ENCODE data around the gene HHAT. TPM values are rescaled to one million over a fixed set of nuclear protein-coding genes. Genes with fewer than 3 reads are reported as not detected.
"Not testable (repeated sequence)": the region's sequence is repeated elsewhere in the genome, so short reads cannot be mapped to it uniquely, and the experiment has no call there.

The HHAT gene
- total RNA-seq, 3 donors from 2014 or later = 0.26 to 0.71 (median 0.65) TPM

DNA sequence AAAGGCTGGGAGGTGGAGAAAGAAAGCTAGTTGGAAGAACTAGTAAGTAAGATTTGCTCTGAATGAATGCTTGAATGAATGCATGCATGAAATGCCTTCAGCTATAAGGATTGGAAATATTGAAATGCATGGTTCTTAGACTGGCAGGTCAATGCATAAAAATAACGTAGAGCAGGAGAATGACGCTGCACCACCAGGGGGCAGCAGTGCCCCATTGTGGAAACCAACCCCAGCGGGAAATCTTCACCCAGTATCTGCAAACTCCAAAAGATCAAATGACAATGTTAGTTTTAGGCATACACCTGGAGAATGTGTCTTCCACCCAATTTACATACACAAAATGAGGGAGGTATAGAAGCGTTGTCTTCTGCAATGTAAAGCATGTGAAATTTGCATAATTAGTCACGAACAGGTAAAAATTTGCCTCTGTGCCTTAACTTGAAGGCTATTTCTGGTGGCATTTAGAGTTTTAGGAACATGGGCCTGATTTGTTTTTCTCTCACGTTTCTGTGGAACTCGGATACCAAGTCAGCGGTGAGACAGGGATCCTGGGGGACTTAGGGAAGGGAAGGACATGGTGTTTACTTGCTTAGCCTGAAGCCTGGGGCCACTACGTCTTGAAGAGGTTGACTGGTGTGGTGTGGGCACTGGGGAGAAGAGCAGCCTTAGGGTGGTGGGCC is 78.6 kb downstream of the HHAT start:
- H3K36me3 Mint-ChIP-seq (ENCODE audit: insufficient read depth) = peaks cover 7% of the 10 kb centered on the region
- no peak overlapping the region for H3K4me3 Mint-ChIP-seq
- H3K4me1 Mint-ChIP-seq (ENCODE audit: low read depth) = no peaks in the 10 kb centered on the region
- peak; percentile 74 for DNase-seq
- peak; percentile 72 to 77 for ATAC-seq
- H3K9me3 Mint-ChIP-seq = no peaks in the 10 kb centered on the region
- H3K27me3 Mint-ChIP-seq (ENCODE audit: low read depth) = no peaks in the 10 kb centered on the region

DNA sequence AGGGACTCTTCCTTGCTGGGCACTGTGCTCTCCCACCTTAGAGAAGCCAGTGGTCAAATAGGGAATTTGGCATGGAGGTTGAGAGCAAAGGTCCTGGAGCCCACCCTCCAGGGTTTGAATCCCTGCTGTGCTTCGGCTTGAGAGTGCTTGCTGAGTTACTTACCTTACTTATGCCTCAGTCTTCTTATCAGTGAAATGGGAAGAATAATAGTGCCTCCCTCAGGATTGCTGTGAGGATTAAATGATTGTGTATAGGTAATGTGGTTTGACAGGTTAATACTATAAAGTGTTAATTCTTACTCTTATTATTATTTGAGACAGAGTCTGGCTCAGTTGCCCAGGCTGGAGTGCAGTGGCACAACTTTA is 79.2 kb downstream of the HHAT start:
- H3K4me1 Mint-ChIP-seq (ENCODE audit: low read depth) = no peaks in the 10 kb centered on the region
- peaks cover 3% of the 10 kb centered on the region for H3K36me3 Mint-ChIP-seq (ENCODE audit: insufficient read depth)
- H3K9me3 Mint-ChIP-seq = no peaks in the 10 kb centered on the region
- H3K27me3 Mint-ChIP-seq (ENCODE audit: low read depth) = no peaks in the 10 kb centered on the region
- DNase-seq (no peak), ATAC-seq (no peak)
- no peak overlapping the region for H3K4me3 Mint-ChIP-seq

DNA sequence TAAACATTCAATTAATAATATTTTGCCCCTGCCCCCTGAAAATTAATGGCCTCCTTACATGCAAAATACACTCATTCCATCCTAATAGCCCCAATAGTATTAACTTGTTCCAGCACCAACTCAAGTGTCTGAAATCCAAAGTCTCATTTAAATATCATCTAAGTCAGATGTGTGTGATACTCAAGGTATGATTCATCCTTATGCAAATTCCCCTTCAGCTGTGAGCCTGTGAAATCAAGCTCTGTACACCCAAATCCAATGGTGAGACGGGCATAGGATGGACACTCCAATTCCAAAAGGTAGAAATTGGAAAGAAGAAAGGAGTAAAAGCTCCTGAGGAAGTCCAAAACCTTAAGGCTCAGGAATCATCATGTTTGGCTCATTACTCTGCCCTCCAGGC is 83.5 kb downstream of the HHAT start:
- ATAC-seq = no peak
- Mint-ChIP-seq H3K27me3 (ENCODE audit: low read depth) (no peaks in the 10 kb centered on the region), H3K4me3 (no peak overlapping the region), H3K9me3 (no peaks in the 10 kb centered on the region), H3K36me3 (ENCODE audit: insufficient read depth) (peaks cover 5% of the 10 kb centered on the region), H3K4me1 (ENCODE audit: low read depth) (no peaks in the 10 kb centered on the region)
- no peak for DNase-seq

DNA sequence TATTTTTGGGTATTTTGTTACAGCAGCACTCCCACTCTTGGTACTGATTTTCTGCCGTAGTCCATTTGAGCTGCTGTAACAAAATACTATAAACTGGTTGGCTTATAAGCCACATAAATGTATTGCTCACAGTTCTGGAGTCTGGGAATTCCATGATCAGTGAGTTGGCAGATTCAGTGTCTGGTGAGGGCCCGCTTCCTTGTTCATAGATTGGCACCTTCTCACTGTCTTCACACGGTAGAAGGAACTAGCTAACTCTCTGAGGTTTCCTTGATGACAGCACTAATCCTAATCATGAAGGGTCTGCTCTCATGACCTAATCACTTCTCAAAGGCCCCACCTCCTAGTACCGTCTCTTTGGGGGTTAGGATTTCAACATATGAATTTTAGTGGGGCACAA is 85.2 kb downstream of the HHAT start:
- Mint-ChIP-seq H3K27me3 (ENCODE audit: low read depth) (no peaks in the 10 kb centered on the region), H3K4me1 (ENCODE audit: low read depth) (no peaks in the 10 kb centered on the region), H3K36me3 (ENCODE audit: insufficient read depth) (peaks cover 5% of the 10 kb centered on the region), H3K9me3 (no peaks in the 10 kb centered on the region), H3K4me3 (no peak overlapping the region)
- DNase-seq (no peak), ATAC-seq (no peak)

DNA sequence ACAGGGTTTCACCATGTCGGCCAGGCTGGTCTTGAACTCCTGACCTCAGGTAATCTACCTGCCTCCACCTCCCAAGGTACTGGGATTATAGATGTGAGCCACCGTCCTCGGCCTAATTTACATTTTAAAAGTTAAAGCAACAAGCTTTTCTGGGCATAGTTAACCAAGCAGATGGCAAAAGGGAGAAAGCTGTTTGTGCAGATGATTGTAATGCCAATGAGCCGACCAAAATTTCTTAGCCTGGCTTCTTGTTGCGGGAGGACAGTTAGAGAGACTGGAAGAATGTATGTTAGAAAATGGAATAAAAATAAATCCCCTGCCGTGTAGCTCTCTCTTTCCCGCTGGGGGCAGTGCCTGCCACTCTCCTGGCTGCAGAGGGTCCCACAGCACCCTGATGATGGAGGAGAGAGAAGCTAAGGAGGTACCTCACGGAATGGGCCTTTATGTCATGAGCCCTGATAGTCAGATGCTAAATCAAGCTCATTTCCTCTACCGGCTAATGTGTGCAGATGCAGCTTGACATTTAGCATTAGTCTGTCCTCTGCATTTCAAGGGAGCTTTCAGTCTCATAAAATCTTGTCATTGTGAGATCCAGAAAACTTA is 87.2 kb downstream of the HHAT start:
- peaks cover 5% of the 10 kb centered on the region for H3K36me3 Mint-ChIP-seq (ENCODE audit: insufficient read depth)
- H3K9me3 Mint-ChIP-seq = no peaks in the 10 kb centered on the region
- DNase-seq (no peak), ATAC-seq (no peak)
- H3K4me3 Mint-ChIP-seq = no peak overlapping the region
- H3K27me3 Mint-ChIP-seq (ENCODE audit: low read depth) = no peaks in the 10 kb centered on the region
- H3K4me1 Mint-ChIP-seq (ENCODE audit: low read depth) = no peaks in the 10 kb centered on the region

GRCh38 chr1:210416681-210417080 is 88.0 kb downstream of the HHAT start:
- Mint-ChIP-seq H3K9me3 (no peaks in the 10 kb centered on the region), H3K27me3 (ENCODE audit: low read depth) (no peaks in the 10 kb centered on the region), H3K4me3 (no peak overlapping the region), H3K36me3 (ENCODE audit: insufficient read depth) (peaks cover 5% of the 10 kb centered on the region), H3K4me1 (ENCODE audit: low read depth) (no peaks in the 10 kb centered on the region)
- DNase-seq = no peak
- no peak for ATAC-seq

- no peak for ATAC-seq
Observed at GRCh38 chr1:210417881-210418280, 89.2 kb downstream of the HHAT start.

DNA sequence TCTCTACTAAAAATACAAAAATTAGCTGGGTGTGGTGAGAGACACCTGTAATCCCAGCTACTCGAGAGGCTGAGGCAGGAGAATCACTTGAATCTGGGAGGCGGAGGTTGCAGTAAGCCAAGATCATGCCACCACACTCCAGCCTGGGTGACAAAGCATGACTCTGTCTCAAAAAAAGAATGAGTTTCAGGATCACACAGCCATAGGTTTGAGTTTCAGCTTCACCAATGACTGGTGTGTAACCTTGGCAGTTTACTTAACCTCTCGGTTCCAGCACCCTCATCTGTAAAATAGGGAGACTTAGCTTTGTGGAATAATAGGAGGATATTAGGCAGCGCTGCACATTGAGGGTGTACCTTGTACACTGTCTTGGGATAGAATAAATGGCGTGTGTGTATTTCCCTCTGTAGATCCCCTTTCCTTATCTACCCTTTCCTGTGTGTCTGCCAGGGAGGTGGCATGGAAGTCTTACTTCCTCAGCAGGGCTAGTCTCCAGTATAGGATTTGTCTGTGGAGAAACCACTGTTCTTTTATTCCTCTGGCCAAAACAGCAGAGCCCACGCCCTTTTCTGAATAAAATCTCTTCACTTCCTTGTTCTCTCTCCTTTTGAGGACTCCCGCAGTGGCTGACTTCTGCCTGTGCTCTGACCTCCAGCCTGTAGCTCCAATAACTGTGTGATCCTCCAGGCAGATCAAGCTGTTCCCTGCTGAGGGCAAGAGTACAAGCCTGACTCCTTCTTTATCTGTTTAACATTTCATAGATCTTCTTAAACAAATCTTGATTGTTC is 90.4 kb downstream of the HHAT start:
- DNase-seq (no peak), ATAC-seq (no peak)
- Mint-ChIP-seq H3K9me3 (no peaks in the 10 kb centered on the region), H3K4me1 (ENCODE audit: low read depth) (no peaks in the 10 kb centered on the region), H3K4me3 (no peak overlapping the region), H3K27me3 (ENCODE audit: low read depth) (no peaks in the 10 kb centered on the region), H3K36me3 (ENCODE audit: insufficient read depth) (peaks cover 8% of the 10 kb centered on the region)

More at GRCh38 chr1:210417881-210418280, 89.2 kb downstream of the HHAT start:
- peaks cover 5% of the 10 kb centered on the region for H3K36me3 Mint-ChIP-seq (ENCODE audit: insufficient read depth)
- H3K4me3 Mint-ChIP-seq = no peak overlapping the region
- DNase-seq = no peak
- H3K27me3 Mint-ChIP-seq (ENCODE audit: low read depth) = no peaks in the 10 kb centered on the region
- H3K4me1 Mint-ChIP-seq (ENCODE audit: low read depth) = no peaks in the 10 kb centered on the region
- H3K9me3 Mint-ChIP-seq = no peaks in the 10 kb centered on the region

DNA sequence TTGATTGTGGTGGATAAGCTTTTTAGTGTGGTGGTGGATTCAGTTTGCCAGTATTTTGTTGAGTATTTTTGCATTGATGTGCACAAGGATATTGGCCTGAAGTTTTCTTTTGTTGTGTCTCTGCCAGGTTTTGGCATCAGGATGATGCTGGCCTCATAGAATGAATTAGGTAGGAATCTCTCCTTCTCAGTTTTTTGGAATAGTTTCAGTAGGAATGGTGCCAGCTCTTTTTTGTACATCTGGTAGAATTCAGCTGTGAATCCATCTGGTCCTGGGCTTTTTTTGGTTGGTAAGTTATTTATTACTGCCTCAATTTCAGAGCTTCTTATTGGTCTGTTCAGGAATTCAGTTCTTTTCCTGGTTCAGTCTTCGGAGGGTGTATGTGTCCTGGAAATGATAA is 98.0 kb downstream of the HHAT start:
- not testable (repeated sequence) for DNase-seq; H3K9me3 Mint-ChIP-seq; H3K4me1 Mint-ChIP-seq (ENCODE audit: low read depth); H3K27me3 Mint-ChIP-seq (ENCODE audit: low read depth); ATAC-seq; H3K4me3 Mint-ChIP-seq; H3K36me3 Mint-ChIP-seq (ENCODE audit: insufficient read depth)

- peaks cover 3% of the 10 kb centered on the region for H3K9me3 Mint-ChIP-seq
- no peaks in the 10 kb centered on the region for H3K4me1 Mint-ChIP-seq (ENCODE audit: low read depth)
- no peak overlapping the region for H3K4me3 Mint-ChIP-seq
- no peaks in the 10 kb centered on the region for H3K27me3 Mint-ChIP-seq (ENCODE audit: low read depth)
- no peak for ATAC-seq
- DNase-seq = no peak
- H3K36me3 Mint-ChIP-seq (ENCODE audit: insufficient read depth) = peaks cover 2% of the 10 kb centered on the region
Observed at GRCh38 chr1:210428696-210429095, 100.0 kb downstream of the HHAT start.

- Mint-ChIP-seq H3K36me3 (ENCODE audit: insufficient read depth) (peaks cover under 1% of the 10 kb centered on the region), H3K27me3 (ENCODE audit: low read depth) (no peaks in the 10 kb centered on the region), H3K4me1 (ENCODE audit: low read depth) (no peaks in the 10 kb centered on the region), H3K9me3 (no peaks in the 10 kb centered on the region), H3K4me3 (no peak overlapping the region)
- ATAC-seq = no peak
- no peak for DNase-seq
Observed at GRCh38 chr1:210434223-210434622, 105.5 kb downstream of the HHAT start.

GRCh38 chr1:210437111-210437510 is 108.4 kb downstream of the HHAT start:
- DNase-seq (no peak), ATAC-seq (no peak)
- Mint-ChIP-seq H3K27me3 (ENCODE audit: low read depth) (no peaks in the 10 kb centered on the region), H3K4me1 (ENCODE audit: low read depth) (no peaks in the 10 kb centered on the region), H3K36me3 (ENCODE audit: insufficient read depth) (peaks cover 3% of the 10 kb centered on the region), H3K9me3 (no peaks in the 10 kb centered on the region), H3K4me3 (no peak overlapping the region)

DNA sequence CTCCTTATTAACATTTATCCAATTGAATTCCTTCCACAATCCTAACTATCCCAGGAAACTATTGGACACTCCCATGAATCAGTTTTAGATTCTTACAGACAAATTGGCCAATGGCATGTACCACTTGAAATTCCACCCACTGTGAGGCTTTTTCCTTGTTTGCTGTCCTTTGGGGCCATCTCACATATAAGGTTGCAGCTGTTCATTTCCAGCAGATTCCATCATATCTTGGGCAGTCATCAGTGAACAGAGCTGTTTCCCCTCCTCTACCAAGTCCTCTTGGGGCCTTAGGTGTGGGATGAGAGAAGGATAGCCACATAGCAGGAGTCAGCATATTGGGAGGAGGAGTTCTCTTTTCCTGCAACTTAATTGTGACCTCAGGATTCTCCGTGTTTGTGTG is 109.1 kb downstream of the HHAT start:
- H3K4me1 Mint-ChIP-seq (ENCODE audit: low read depth) = no peaks in the 10 kb centered on the region
- peaks cover 3% of the 10 kb centered on the region for H3K36me3 Mint-ChIP-seq (ENCODE audit: insufficient read depth)
- no peak for ATAC-seq
- no peak for DNase-seq
- no peaks in the 10 kb centered on the region for H3K9me3 Mint-ChIP-seq
- H3K27me3 Mint-ChIP-seq (ENCODE audit: low read depth) = no peaks in the 10 kb centered on the region
- no peak overlapping the region for H3K4me3 Mint-ChIP-seq

DNA sequence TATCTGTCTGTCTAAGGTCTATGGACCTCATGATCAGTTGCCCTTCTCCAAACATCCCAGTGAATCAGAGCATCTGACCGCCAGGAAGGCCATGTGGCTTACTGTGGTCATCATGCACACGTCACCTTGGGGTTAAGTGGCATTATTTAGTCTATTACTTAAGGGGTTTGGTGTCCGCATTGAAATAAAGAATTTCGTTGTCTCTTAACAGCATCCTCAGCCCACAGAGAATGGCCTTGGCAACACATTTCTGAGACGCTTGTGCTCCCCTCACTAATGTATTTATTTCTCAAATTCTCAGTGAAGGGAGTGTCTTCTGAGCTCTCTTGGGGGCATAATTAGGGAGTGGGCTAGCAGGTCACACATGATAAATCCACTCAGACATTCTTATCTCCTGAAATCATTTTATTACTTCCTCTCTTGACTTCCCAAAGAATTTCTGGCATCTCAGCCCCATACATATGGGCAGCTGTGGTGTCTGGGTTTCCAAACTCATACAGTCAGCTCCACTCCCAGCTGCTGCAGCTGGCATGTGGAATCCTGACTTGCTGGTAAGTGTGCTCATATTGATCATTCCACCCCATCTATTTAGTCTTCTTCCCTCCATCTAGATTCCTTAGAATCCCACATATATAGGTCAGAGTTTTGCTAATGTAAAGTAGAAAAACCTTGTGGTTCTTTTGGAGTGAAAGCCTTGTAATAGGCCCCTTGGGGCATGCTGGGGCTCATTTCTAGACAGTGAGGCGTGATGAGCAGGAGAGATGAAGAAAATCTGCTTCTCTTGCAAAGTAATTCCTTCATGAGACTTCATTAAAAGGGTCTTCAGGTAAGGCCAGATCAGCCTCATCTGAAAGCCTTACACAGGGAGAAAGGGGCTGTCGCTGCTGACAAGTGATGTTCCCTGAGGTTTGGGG is 110.5 kb downstream of the HHAT start:
- no peak for DNase-seq

More for the DNA sequence above, 110.5 kb downstream of the HHAT start:
- no peak overlapping the region for H3K4me3 Mint-ChIP-seq
- H3K27me3 Mint-ChIP-seq (ENCODE audit: low read depth) = no peaks in the 10 kb centered on the region
- H3K36me3 Mint-ChIP-seq (ENCODE audit: insufficient read depth) = peaks cover 3% of the 10 kb centered on the region
- no peaks in the 10 kb centered on the region for H3K9me3 Mint-ChIP-seq
- H3K4me1 Mint-ChIP-seq (ENCODE audit: low read depth) = no peaks in the 10 kb centered on the region
- no peak for ATAC-seq

Measured in activated T-cell treated with anti-CD3 and anti-CD28 coated beads, Interleukin-2, amount 50 U/mL, for 4 hours (primary cell).